ENCODE data around the gene PARD3. TPM values are rescaled to one million over a fixed set of nuclear protein-coding genes. Genes with fewer than 3 reads are reported as not detected.
A peak's percentile ranks its signal among the peaks of the same experiment; 100 is the strongest.
"Not testable (repeated sequence)": the region's sequence is repeated elsewhere in the genome, so short reads cannot be mapped to it uniquely, and the experiment has no call there.

The PARD3 gene
- total RNA-seq, 1 donor from 2014 or later = 29.4 TPM

DNA sequence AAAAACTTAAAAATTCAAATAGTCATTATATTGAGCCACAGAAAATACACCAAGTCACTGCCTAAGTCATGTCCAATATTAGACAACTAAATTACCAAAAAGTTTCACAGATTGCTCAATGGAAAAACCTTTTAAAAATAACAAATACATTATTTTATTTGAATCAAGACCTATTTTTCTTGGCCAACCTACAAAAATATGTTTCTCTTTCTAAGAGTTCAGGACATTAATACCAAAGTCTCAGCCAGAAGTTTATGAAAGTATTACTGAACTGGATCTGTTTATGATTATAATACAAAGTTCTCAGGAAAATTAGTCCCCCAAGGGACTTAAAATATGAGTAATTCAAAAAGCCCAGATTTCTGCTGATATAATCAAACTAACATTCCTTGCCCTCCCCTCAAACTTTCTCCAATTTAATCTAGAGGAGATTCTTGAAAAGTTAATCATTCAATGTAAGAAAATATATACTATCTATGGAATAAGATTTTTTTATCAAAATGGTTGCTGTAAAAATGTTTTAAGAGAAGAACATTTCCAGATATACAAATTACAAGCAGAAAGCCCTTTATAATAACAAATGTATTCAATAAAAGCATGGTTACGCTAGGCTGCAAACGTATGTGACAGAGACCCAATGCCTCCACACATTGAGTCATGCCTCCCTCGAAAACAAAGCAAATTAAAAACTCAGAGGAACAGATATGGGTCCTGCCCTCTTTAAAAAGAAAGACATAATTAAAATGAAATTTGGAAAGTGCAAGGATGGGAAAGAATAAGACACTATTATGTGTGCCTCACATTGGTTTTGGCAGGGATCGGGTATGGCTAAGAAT lies 381.6 kb downstream of the PARD3 start:
- DNase-seq (ENCODE audit: low read depth in 2 of 2) = peak in 1 of 2 donors; percentile 78

DNA sequence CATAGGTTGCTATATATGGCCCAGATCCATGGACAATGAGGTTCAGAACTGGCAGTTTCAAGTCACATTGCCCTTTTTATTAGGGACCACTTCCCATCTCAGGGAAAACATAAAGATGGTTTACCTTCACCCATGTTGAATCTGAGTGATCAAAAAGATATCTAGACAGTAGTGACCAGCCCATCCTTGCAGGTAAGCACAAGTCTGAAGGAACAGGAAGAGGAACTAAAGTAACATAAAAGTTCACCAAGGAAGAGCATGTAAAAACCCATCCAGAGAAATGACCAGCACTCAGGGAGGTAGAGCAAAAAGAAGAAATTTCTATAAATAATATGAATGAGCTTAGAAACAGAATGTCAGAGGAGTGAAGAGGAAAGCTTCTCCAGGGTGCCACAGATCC lies 382.5 kb downstream of the PARD3 start:
- no peak for DNase-seq (ENCODE audit: low read depth in 2 of 2)

DNA sequence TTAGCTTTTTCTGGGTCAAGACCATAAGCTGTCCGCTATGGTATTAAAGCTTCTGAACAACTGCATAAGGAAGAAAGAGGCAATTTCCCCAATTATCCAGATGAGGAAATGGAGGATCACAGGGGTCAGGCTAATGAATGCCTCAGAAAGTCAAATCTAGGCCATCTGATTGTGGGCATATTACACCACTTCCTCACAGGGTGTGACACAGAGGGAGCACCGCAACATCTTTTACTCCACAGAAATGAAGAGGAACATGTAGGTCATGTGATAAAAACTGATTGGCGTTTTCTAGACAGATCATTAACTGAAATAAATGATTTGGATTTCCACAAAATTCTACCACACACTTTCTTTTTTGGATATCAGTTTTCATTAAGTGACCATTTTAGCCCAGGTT lies 384.4 kb downstream of the PARD3 start:
- DNase-seq (ENCODE audit: low read depth in 2 of 2) = peak; percentile 15 to 54

- DNase-seq (ENCODE audit: low read depth in 2 of 2) = no peak
These were observed 386.6 kb downstream of the PARD3 start for GRCh38 chr10:34428501-34428900.

DNA sequence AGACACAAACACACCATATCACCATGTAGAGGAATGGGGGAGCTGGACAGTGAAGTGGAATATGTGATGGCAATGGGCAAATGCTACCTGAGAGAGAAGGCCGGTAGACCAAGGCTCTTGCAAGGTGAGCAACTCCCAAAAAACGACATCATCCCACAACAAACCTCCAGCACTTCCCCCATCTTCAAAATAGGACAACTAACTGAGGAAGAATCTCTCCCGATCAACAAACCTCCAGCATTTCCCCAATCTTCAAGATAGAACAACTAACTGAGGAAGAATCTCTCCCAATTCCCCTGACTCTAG lies 387.2 kb downstream of the PARD3 start:
- no peak for DNase-seq (ENCODE audit: low read depth in 2 of 2)

GRCh38 chr10:34427158-34427910 lies 387.8 kb downstream of the PARD3 start:
- DNase-seq (ENCODE audit: low read depth in 2 of 2) = not testable (repeated sequence)

GRCh38 chr10:34426538-34427157 lies 388.4 kb downstream of the PARD3 start:
- DNase-seq (ENCODE audit: low read depth in 2 of 2) = not testable (repeated sequence)

DNA sequence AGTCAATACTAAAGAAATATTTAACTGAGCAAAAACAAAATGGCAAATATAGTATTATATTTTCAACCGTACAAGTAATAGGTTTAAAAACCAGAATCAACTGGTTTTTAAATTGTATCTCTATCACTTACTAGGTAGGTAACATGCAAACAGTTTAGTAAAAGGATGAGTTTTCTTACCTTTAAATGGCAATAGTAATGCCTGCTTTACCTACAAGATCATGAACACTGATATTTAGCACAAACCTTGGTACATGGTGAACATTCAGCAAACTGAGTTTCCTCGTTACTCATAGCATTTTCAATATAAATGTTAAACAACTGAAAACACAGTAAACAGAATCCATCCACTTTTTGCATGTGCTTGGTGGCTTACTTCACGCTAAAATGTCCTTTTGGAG lies 389.1 kb downstream of the PARD3 start:
- DNase-seq (ENCODE audit: low read depth in 2 of 2) = no peak

GRCh38 chr10:34423673-34424625 lies 391.1 kb downstream of the PARD3 start:
- no peak for DNase-seq (ENCODE audit: low read depth in 2 of 2)

DNA sequence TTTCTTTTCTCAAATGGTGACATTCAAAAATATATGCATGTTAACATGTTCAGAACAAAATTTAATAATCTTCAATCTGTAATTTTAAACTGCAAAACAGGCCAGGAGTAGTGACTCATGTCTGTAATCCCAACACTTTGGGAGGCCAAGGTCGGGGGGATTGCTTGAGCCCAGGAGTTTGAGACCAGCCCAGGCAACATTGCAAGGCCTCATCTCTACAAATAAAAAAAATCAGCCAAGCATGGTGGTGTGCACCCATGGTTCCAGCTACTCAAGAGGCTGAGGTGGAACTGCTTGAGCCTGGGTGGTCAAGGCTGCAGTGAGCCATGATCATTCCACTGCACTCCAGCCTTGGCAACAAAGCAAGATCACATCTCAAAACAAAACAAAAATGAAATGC lies 394.3 kb downstream of the PARD3 start:
- DNase-seq (ENCODE audit: low read depth in 2 of 2) = no peak

- no peak for DNase-seq (ENCODE audit: low read depth in 2 of 2)
These were observed 394.8 kb downstream of the PARD3 start for GRCh38 chr10:34420273-34420672.

- no peak for DNase-seq (ENCODE audit: low read depth in 2 of 2)
These were observed 400.1 kb downstream of the PARD3 start for GRCh38 chr10:34415039-34415438.

DNA sequence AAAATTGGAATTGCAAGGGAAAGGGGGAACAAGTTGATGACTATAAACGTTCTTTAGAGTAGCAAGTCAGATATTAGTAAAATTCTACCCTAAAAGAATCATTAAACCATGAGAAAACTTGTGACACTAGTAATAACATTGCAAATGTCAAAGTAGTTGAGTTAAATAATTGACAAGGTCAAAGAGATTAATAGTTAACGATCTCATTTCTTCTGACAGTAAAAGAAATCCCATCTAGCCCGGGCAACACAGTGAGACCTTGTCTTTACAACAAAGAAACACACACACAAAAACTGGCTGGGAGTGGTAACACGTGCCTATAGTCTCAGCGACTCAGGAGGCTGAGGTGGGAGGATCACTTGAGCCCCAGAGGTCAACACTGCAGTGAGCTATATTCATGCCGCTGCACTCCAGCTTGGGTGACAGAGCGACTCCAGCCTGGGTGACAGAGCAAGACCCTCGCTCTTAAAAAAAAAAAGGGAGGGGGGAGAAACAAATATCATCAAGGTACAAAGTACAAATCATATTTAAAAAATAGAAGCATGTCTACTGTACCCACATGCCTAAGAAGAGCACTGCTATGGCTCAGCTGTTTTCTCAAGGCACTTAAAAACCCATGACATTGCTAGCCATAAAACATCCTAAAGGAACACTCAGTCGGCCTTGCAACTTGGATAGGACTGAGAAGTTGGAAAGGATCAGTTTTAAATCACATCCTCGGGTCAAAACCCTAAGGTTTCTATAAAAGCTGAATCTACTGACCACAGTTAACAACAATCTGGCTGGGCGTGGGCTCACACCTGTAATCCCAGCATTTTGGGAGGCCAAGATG lies 401.1 kb downstream of the PARD3 start:
- DNase-seq (ENCODE audit: low read depth in 2 of 2) = no peak

- DNase-seq (ENCODE audit: low read depth in 2 of 2) = no peak
These were observed 401.9 kb downstream of the PARD3 start for GRCh38 chr10:34413214-34413613.

- DNase-seq (ENCODE audit: low read depth in 2 of 2) = no peak
These were observed 406.1 kb downstream of the PARD3 start for GRCh38 chr10:34408956-34409355.

DNA sequence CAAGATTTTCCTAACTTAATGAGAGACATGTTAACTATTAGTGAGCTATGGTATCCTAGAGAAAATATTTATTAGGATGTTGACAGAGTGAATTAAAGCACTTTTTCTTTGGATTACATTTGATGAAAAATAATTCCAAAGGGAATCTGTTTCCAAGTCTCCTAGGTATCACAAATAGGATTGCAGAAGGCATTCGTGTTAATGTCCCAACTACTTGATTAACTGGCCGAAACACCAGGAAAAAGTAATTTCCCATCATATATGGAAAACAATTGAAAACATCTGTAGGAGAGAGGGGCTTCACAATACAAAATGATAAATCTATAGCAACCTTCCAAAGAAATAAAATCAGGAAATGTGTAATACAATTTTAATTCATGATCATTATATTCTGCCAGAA lies 406.7 kb downstream of the PARD3 start:
- no peak for DNase-seq (ENCODE audit: low read depth in 2 of 2)

- peak; percentile 40 to 82 for DNase-seq (ENCODE audit: low read depth in 2 of 2)
These were observed 407.7 kb downstream of the PARD3 start for GRCh38 chr10:34407324-34407805.

- DNase-seq (ENCODE audit: low read depth in 2 of 2) = no peak
These were observed 408.4 kb downstream of the PARD3 start for GRCh38 chr10:34406463-34407323.

Data from lung microvascular endothelial cell (primary cell).